BE2C (cell line): Measurements from ENCODE around the gene PTCH2.
"Not testable (repeated sequence)": the region's sequence is repeated elsewhere in the genome, so short reads cannot be mapped to it uniquely, and the experiment has no call there.

Experiments used
- DNase-seq: peaks from one replicate; pipeline ENCODE4 v3.0.0-alpha.2; 2020
- H3K27me3 ChIP-seq: fragments of 250-450 bp; sonication (Bioruptor Pico); 2 replicates; pipeline ENCODE4 v1.5.1; 2020; ENCODE audit warnings: mild to moderate bottlenecking
- H3K36me3 ChIP-seq: fragments of 250-450 bp; sonication (Bioruptor Pico); 2 replicates; pipeline ENCODE4 v1.5.1; 2020; ENCODE audit warnings: mild to moderate bottlenecking
- H3K4me1 ChIP-seq: fragments of 250-450 bp; sonication (Bioruptor Pico); 2 replicates; pipeline ENCODE4 v1.5.1; 2020
- H3K4me3 ChIP-seq: 2 replicates; pipeline ENCODE4 v1.5.1; 2011; ENCODE audit warnings: low read depth, low read length
- H3K9me3 ChIP-seq: fragments of 250-450 bp; sonication (Bioruptor Pico); 2 replicates; pipeline ENCODE4 v1.5.1; 2020
- CTCF ChIP-seq: IDR thresholded peaks from 2 replicates; pipeline ENCODE4 v1.5.1; 2012; ENCODE audit warnings: mild to moderate bottlenecking, low read depth, low read length

The PTCH2 gene

DNA sequence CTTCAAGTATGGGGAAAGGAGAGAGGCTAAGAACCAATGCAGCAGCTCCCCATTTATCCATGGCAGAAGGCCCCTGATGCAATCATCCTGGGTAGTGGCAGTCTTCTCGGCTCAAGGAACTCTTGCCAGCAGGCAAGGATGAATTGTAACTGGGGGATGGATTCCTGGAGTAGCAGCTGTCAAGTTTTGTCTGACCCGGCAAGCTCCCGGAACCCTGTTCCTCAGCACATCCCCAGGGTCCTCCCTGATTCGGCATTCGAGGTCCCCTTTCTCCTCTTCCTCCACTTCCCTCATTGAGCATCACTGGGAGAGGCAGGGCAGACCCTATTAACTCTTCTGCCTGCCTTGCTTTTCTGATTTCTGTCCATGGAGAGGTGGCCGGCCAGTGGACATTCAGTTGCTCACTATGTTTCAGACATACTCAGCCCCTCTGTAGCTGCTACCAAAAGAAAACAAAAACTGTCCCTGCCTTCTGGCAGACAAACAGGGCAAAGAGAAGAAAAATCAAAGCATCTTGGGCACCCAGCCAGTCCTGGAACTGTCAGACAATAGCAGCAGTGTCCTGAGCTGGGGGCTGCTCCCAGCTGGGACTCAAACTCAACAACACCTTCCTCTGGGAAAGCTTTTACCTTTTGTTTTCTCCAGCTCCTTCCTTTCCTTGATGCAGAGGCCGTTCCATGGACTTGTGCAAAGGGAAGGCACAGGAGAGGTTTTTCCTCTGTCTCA, 5.6 kb upstream of the PTCH2 start:
- Histone ChIP-seq H3K36me3 (no peaks in the 10 kb centered on the region), H3K27me3 (no peaks in the 10 kb centered on the region), H3K4me3 (no peak overlapping the region), H3K9me3 (no peaks in the 10 kb centered on the region), H3K4me1 (no peaks in the 10 kb centered on the region)
- DNase-seq: no peak
- TF ChIP-seq CTCF: no peak

DNA sequence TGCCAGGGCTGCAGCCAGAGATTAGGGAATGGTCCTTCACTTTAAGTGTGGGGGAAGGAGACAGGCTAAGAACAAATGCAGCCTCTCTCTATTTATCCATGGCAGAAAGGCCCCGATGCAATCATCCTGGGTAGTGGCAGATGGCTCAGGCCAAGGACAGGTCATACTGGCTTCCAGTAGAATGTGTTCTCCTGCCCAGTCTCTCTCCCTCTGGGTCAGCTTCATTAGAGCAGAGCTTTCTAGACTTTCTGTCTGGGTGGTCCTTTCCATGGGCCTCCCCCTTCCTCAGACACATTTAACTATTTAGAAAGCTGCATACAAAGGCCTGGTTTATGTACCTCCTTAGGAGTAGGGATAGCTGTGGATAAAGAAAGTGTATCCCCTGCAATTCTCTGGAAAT, 4.8 kb upstream of the PTCH2 start:
- Histone ChIP-seq H3K4me3 (no peak overlapping the region), H3K36me3 (no peaks in the 10 kb centered on the region), H3K9me3 (no peaks in the 10 kb centered on the region), H3K27me3 (no peaks in the 10 kb centered on the region), H3K4me1 (no peaks in the 10 kb centered on the region)
- no peak for TF ChIP-seq CTCF
- DNase-seq: no peak

DNA sequence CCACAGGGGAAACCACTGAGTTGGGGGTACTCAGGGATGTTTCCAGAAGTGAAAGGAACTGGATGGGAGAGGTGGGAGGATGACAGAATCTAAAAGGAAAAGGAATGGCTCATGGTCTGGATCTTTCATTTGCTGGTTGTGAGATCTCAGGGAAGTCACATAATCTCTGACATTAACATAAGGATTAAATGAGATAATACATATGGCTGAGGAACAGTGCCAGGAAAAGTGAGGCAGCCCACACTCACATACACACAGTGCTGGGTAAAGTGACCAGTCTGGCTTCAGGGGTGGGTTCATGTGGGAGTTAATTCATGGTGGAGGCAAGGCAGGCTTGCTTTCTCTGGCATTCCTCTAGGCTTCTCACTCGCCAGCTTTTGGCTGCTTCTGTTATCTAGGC, 3.9 kb upstream of the PTCH2 start:
- no peak overlapping the region for H3K4me3 ChIP-seq
- TF ChIP-seq CTCF: no peak
- H3K27me3 ChIP-seq: no peaks in the 10 kb centered on the region
- H3K4me1 ChIP-seq: no peaks in the 10 kb centered on the region
- no peak for DNase-seq
- H3K36me3 ChIP-seq: no peaks in the 10 kb centered on the region
- H3K9me3 ChIP-seq: no peaks in the 10 kb centered on the region

GRCh38 chr1:44842486-44842861, 579 bp downstream of the PTCH2 start:
- H3K36me3 ChIP-seq: no peaks in the 10 kb centered on the region
- H3K4me1 ChIP-seq: no peaks in the 10 kb centered on the region
- H3K9me3 ChIP-seq: no peaks in the 10 kb centered on the region
- no peaks in the 10 kb centered on the region for H3K27me3 ChIP-seq
- no peak for DNase-seq
- peak overlapping the region; percentile 57 for H3K4me3 ChIP-seq
- TF ChIP-seq CTCF: no peak

DNA sequence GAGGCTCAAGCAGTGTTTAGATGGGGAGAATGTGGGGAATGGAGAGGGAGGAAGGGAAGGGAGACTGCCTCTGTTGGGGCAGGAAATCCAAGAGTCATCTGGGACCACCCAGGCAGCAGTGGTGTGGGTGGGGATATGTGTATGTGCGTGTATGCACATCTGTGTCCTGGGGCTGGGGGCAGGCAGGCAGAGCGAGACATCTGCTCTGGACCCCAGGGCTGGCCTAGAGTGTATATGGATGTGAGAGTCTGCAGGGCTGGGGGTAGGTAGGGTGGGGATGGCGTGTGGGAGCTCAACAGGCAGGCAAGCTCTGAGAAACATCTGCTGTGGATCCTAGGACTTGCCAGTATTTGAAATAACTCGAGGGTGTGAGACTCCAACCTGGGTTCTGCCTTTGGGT, 3.5 kb downstream of the PTCH2 start:
- Histone ChIP-seq H3K9me3 (no peaks in the 10 kb centered on the region), H3K27me3 (no peaks in the 10 kb centered on the region), H3K4me3 (no peak overlapping the region), H3K36me3 (no peaks in the 10 kb centered on the region), H3K4me1 (no peaks in the 10 kb centered on the region)
- TF ChIP-seq CTCF: no peak
- no peak for DNase-seq

GRCh38 chr1:44838294-44838693, 4.8 kb downstream of the PTCH2 start:
- not testable (repeated sequence) for H3K4me3 ChIP-seq, H3K4me1 ChIP-seq, H3K36me3 ChIP-seq, H3K9me3 ChIP-seq, H3K27me3 ChIP-seq, DNase-seq
